H1 (cell line): ENCODE measurements around the gene UBR7. TPM values are rescaled to one million over a fixed set of nuclear protein-coding genes. Genes with fewer than 3 reads are reported as not detected.
"Not testable (repeated sequence)": the region's sequence is repeated elsewhere in the genome, so short reads cannot be mapped to it uniquely, and the experiment has no call there.

Experiments
- CTCF ChIA-PET: fragments of 300-600 bp; sonication (Branson Sonifier 250); formaldehyde crosslinking; loops from one replicate; lab custom pipeline; 2021; ENCODE audit not compliant: partially characterized antibody; lab: Charles Lee
- POLR2A ChIA-PET: fragments of 300-600 bp; sonication (Branson Sonifier 250); formaldehyde crosslinking; loops from one replicate; lab custom pipeline; 2021; ENCODE audit warnings: inconsistent platforms; ENCODE audit not compliant: partially characterized antibody; lab: Charles Lee
- DNase-seq, 2 experiments: peaks; one replicate each; pipeline versions ENCODE4 v3.0.0 to v3.0.0-alpha.2; 2010 to 2022; ENCODE audit warnings: low spot score in 2 of 2, low read depth in 1 of 2, mixed read lengths in 1 of 2
- FAIRE-seq: peaks from 2 replicates; lab custom pipeline; 2011; peaks lifted over from hg19 to GRCh38; lab: Jason Lieb, UNC
- H2AFZ ChIP-seq: 2 replicates; pipeline ENCODE4 v1.8.1; 2012; ENCODE audit warnings: low read length, inconsistent platforms
- H2AK5ac ChIP-seq: 2 replicates; pipeline ENCODE4 v1.6.1; 2013; ENCODE audit warnings: low read depth, low read length
- H2BK120ac ChIP-seq: replicated peaks from 2 replicates; pipeline ENCODE3; 2013; ENCODE audit warnings: low read depth, low read length, inconsistent platforms
- H2BK12ac ChIP-seq: 2 replicates; pipeline ENCODE4 v1.6.1; 2013; ENCODE audit warnings: low read depth, low read length
- H2BK15ac ChIP-seq: 2 replicates; pipeline ENCODE4 v1.6.1; 2013; ENCODE audit warnings: low read length
- H2BK20ac ChIP-seq: 2 replicates; pipeline ENCODE4 v1.6.1; 2013; ENCODE audit warnings: low read length
- H2BK5ac ChIP-seq: 2 replicates; pipeline ENCODE4 v1.6.1; 2013; ENCODE audit warnings: low read depth, low read length
- H3K14ac ChIP-seq: 2 replicates; pipeline ENCODE4 v1.6.1; 2013; ENCODE audit warnings: inconsistent platforms; ENCODE audit not compliant: insufficient read length
- H3K18ac ChIP-seq: 2 replicates; pipeline ENCODE4 v1.6.1; 2013; ENCODE audit warnings: low read length; ENCODE audit errors: extremely low read depth
- H3K23ac ChIP-seq: 2 replicates; pipeline ENCODE4 v1.6.1; 2013; ENCODE audit warnings: inconsistent platforms; ENCODE audit not compliant: insufficient read length
- H3K23me2 ChIP-seq: 2 replicates; pipeline ENCODE4 v1.6.1; 2013; ENCODE audit warnings: low read depth, low read length
- H3K27ac ChIP-seq: 2 replicates; pipeline ENCODE4 v1.6.1; 2011; ENCODE audit warnings: low read depth, low read length, inconsistent platforms
- H3K27me3 ChIP-seq, 4 experiments: replicated peaks in 1 of 4; 1 replicate in 1 of 4; 2 replicates in 3 of 4; pipeline versions ENCODE4 v1.6.1 to v1.8.1; 2011 to 2013; ENCODE audit warnings: low read length in 3 of 4, mild to moderate bottlenecking in 3 of 4, inconsistent platforms in 2 of 4, mixed read lengths in 2 of 4, moderate library complexity in 1 of 4; ENCODE audit not compliant: control insufficient read depth in 3 of 4, insufficient read depth in 3 of 4; ENCODE audit errors: extremely low read depth in 1 of 4
- H3K36me3 ChIP-seq, 4 experiments: 2 replicates each; pipeline versions ENCODE4 v1.6.1 to v1.8.1; 2011 to 2013; ENCODE audit warnings: mild to moderate bottlenecking in 4 of 4, low read length in 3 of 4, moderate library complexity in 2 of 4, control low read depth in 1 of 4, inconsistent platforms in 1 of 4; ENCODE audit not compliant: insufficient read depth in 4 of 4, control insufficient read depth in 2 of 4
- H3K4ac ChIP-seq: replicated peaks from 2 replicates; pipeline ENCODE3; 2013; ENCODE audit warnings: low read length, low read depth, mixed read lengths, inconsistent platforms; ENCODE audit not compliant: insufficient read length
- H3K4me1 ChIP-seq, 4 experiments: replicated peaks in 1 of 4; 1 replicate in 1 of 4; 2 replicates in 3 of 4; pipeline versions ENCODE4 v1.6.1 to v1.8.1; 2011 to 2013; ENCODE audit warnings: low read length in 3 of 4, inconsistent platforms in 2 of 4, mixed read lengths in 1 of 4; ENCODE audit not compliant: insufficient read depth in 4 of 4, control insufficient read depth in 3 of 4
- H3K4me2 ChIP-seq, 2 experiments: 2 replicates each; pipeline versions ENCODE4 v1.6.1 to v1.8.1; 2011 to 2013; ENCODE audit warnings: low read depth in 2 of 2, low read length in 2 of 2, control low read depth in 1 of 2, inconsistent platforms in 1 of 2, mild to moderate bottlenecking in 1 of 2; ENCODE audit not compliant: insufficient read depth in 1 of 2
- H3K4me3 ChIP-seq, 4 experiments: fragments of 200-600, 300-600 bp in 1 of 4; sonication (generic), shearing (Covaris generic), sonication (Bioruptor Twin) in 1 of 4; 2 replicates each; pipeline versions ENCODE4 v1.5.1 to v1.8.1; 2011 to 2016; ENCODE audit warnings: low read length in 4 of 4, low read depth in 3 of 4, control low read depth in 2 of 4, inconsistent platforms in 2 of 4, mild to moderate bottlenecking in 2 of 4, mixed read lengths in 1 of 4, moderate library complexity in 1 of 4; ENCODE audit not compliant: insufficient read depth in 2 of 4; ENCODE audit errors: extremely low read depth in 1 of 4
- H3K56ac ChIP-seq: replicated peaks from 2 replicates; pipeline ENCODE3; 2013; ENCODE audit warnings: low read depth, mild to moderate bottlenecking, mixed read lengths, low read length, inconsistent platforms; ENCODE audit not compliant: insufficient read length
- H3K79me1 ChIP-seq: 2 replicates; pipeline ENCODE4 v1.6.1; 2013; ENCODE audit warnings: low read depth, low read length, control low read depth
- H3K79me2 ChIP-seq, 2 experiments: 2 replicates each; pipeline versions ENCODE4 v1.6.1 to v1.8.1; 2012 to 2013; ENCODE audit warnings: low read length in 2 of 2, mild to moderate bottlenecking in 2 of 2, inconsistent platforms in 1 of 2; ENCODE audit not compliant: insufficient read depth in 2 of 2, control insufficient read depth in 1 of 2
- H3K9ac ChIP-seq, 4 experiments: replicated peaks in 1 of 4; 1 replicate in 1 of 4; 2 replicates in 3 of 4; pipeline versions ENCODE4 v1.6.1 to v1.8.1; 2011 to 2013; ENCODE audit warnings: low read depth in 3 of 4, low read length in 3 of 4, control low read depth in 2 of 4, mild to moderate bottlenecking in 2 of 4, moderate library complexity in 2 of 4, inconsistent platforms in 1 of 4; ENCODE audit errors: extremely low read depth in 1 of 4
- H3K9me3 ChIP-seq, 2 experiments: 2 replicates each; pipeline versions ENCODE4 v1.6.1 to v1.8.1; 2012 to 2013; ENCODE audit warnings: mild to moderate bottlenecking in 2 of 2, moderate library complexity in 2 of 2, control low read depth in 1 of 2, inconsistent platforms in 1 of 2, low read depth in 1 of 2, low read length in 1 of 2, mixed read lengths in 1 of 2; ENCODE audit not compliant: insufficient read depth in 2 of 2
- H4K20me1 ChIP-seq, 2 experiments: replicated peaks in 1 of 2; 2 replicates each; pipeline versions ENCODE3 to v1.8.1; 2011 to 2013; ENCODE audit warnings: inconsistent platforms in 2 of 2, low read length in 2 of 2, mild to moderate bottlenecking in 1 of 2; ENCODE audit not compliant: insufficient read depth in 2 of 2, control insufficient read depth in 1 of 2
- H4K5ac ChIP-seq: 2 replicates; pipeline ENCODE4 v1.6.1; 2013; ENCODE audit warnings: low read length, low read depth, mixed read lengths, inconsistent platforms; ENCODE audit not compliant: insufficient read length
- H4K8ac ChIP-seq: 2 replicates; pipeline ENCODE4 v1.8.0; 2013; ENCODE audit warnings: mild to moderate bottlenecking, moderate library complexity, low read length, inconsistent platforms; ENCODE audit not compliant: insufficient read depth; ENCODE audit errors: extremely low read depth
- H4K91ac ChIP-seq: replicated peaks from 2 replicates; pipeline ENCODE3; 2013; ENCODE audit warnings: low read length, mixed read lengths, inconsistent platforms; ENCODE audit not compliant: insufficient read length
- WGBS, 2 experiments: shearing (Covaris generic) in 1 of 2; methylation state at CpG; one replicate each; pipeline versions ENCODE4 v1.1.6 to v1.1.7; 2013 to 2015; ENCODE audit warnings: low lambda C conversion rate in 2 of 2, mixed read lengths in 2 of 2, inconsistent platforms in 1 of 2, low coverage in 1 of 2, missing lambda C conversion rate in 1 of 2; ENCODE audit not compliant: insufficient replicate concordance in 2 of 2, insufficient coverage in 1 of 2, insufficient read length in 1 of 2; ENCODE audit errors: extremely low coverage in 1 of 2, missing lambda C conversion rate in 1 of 2; 5-methylcytosine and 5-hydroxymethylcytosine counted together
- polyA plus RNA-seq, 7 experiments: library from polyadenylated mRNA; depleted of rRNA in 3 of 7; stranded (reverse) in 5 of 7; unstranded in 2 of 7; fragments of >200 nt in 5 of 7; fragments of 200-250 nt in 2 of 7; gene quantifications; 1 replicate in 5 of 7; 2 replicates in 1 of 7; 4 replicates in 1 of 7; pipeline versions ENCODE4 v1.2.1 to v1.2.3, GENCODE V29; 2011 to 2013; ENCODE audit warnings: missing spikeins in 2 of 7, mixed read lengths in 2 of 7
- total RNA-seq: library from RNA; stranded (reverse); fragmentation: NEBNext Ultra II Directional; extraction: Animal tissue kit (Norgen Biotek cat#: 25700); gene quantifications from 2 replicates; pipeline ENCODE4 v1.2.1, GENCODE V29; 2021

Gene UBR7
- total and polyA plus RNA-seq, 2 of the 8 experiments (the other 6 are each of a cell fraction or from before 2014, with no cell fraction given), result 20.1 to 28.4 TPM

- FAIRE-seq, H2BK120ac ChIP-seq: not testable (repeated sequence)
- POLR2A ChIA-PET, result interaction anchor here (0.7 to 0.9 kb wide), 2 partner anchors 15 to 23 kb away, joined by 3 read pairs; partner anchors contain the start of genes LYSET and MOAP1
Measured at GRCh38 chr14:93170141-93170540, 36.9 kb upstream of the UBR7 start.

More at GRCh38 chr14:93170141-93170540, 36.9 kb upstream of the UBR7 start:
- H3K56ac ChIP-seq, H2AK5ac ChIP-seq, H2BK20ac ChIP-seq, H3K18ac ChIP-seq, H2AFZ ChIP-seq, H2BK15ac ChIP-seq, H3K14ac ChIP-seq, H3K23me2 ChIP-seq, H3K27me3 ChIP-seq, H3K4me3 ChIP-seq, H4K91ac ChIP-seq, DNase-seq, H3K79me2 ChIP-seq, H2BK12ac ChIP-seq, H2BK5ac ChIP-seq, H3K9ac ChIP-seq, H4K5ac ChIP-seq, H4K20me1 ChIP-seq, H3K9me3 ChIP-seq, H3K27ac ChIP-seq, H3K36me3 ChIP-seq, H3K79me1 ChIP-seq, H3K4me2 ChIP-seq, H3K23ac ChIP-seq, H4K8ac ChIP-seq, H3K4me1 ChIP-seq, H3K4ac ChIP-seq: not testable (repeated sequence)
- 94% methylated on average over 16 of the region's 20 CpGs; no CpG with 5 or more reads in 1 of the 2 experiments for WGBS, 2 experiments
- CTCF ChIA-PET, result interaction anchor here (0.6 to 11.0 kb wide), 8 partner anchors 9 to 1090 kb away, joined by 3 to 48 read pairs (median 6); no protein-coding TSS in a partner anchor
